Measurements from ENCODE around the gene FLT3LG. TPM values are rescaled to one million over a fixed set of nuclear protein-coding genes. Genes with fewer than 3 reads are reported as not detected.
"Not testable (repeated sequence)": the region's sequence is repeated elsewhere in the genome, so short reads cannot be mapped to it uniquely, and the experiment has no call there.

FLT3LG gene
- polyA plus RNA-seq, 1 experiment = 7.7 TPM

GRCh38 chr19:49459388-49459787, 14.6 kb upstream of the FLT3LG start:
- no peak for DNase-seq (ENCODE audit: low read depth)
- CTCF ChIA-PET = interaction anchor here (1.4 to 3.6 kb wide), 2 partner anchors 11 to 14 kb away, joined by 7 to 20 read pairs; partner anchors contain the start of gene FLT3LG
- POLR2A ChIA-PET = no interaction called here
- Histone ChIP-seq H3K27me3 (ENCODE audit: control insufficient read depth, insufficient read depth, low read length) (no peaks in the 10 kb centered on the region), H3K4me3 (ENCODE audit: low read depth, low read length) (no peak overlapping the region), H3K36me3 (ENCODE audit: control insufficient read depth, insufficient read depth, low read length) (peaks cover 3% of the 10 kb centered on the region; the same call in 1 of the 2 replicates)
- TF ChIP-seq, protein P1, sequence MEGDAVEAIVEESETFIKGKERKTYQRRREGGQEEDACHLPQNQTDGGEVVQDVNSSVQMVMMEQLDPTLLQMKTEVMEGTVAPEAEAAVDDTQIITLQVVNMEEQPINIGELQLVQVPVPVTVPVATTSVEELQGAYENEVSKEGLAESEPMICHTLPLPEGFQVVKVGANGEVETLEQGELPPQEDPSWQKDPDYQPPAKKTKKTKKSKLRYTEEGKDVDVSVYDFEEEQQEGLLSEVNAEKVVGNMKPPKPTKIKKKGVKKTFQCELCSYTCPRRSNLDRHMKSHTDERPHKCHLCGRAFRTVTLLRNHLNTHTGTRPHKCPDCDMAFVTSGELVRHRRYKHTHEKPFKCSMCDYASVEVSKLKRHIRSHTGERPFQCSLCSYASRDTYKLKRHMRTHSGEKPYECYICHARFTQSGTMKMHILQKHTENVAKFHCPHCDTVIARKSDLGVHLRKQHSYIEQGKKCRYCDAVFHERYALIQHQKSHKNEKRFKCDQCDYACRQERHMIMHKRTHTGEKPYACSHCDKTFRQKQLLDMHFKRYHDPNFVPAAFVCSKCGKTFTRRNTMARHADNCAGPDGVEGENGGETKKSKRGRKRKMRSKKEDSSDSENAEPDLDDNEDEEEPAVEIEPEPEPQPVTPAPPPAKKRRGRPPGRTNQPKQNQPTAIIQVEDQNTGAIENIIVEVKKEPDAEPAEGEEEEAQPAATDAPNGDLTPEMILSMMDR (IDR thresholded peaks at IDR 0.05; ENCODE audit: insufficient read depth, low read depth, low read length) = no peak

DNA sequence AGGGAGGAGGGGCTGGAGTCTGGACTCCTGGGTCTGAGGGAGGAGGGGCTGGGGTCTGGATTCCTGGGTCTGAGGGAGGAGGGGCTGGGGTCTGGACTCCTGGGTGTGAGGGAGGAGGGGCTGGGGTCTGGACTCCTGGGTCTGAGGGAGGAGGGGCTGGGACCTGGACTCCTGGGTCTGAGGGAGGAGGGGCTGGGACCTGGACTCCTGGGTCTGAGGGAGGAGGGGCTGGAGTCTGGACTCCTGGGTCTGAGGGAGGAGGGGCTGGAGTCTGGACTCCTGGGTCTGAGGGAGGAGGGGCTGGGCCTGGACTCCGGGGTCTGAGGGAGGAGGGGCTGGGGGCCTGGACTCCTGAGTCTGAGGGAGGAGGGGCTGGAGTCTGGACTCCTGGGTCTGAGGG, 12.9 kb upstream of the FLT3LG start:
- H3K36me3 ChIP-seq (ENCODE audit: control insufficient read depth, insufficient read depth, low read length); H3K4me3 ChIP-seq (ENCODE audit: low read depth, low read length); POLR2A ChIA-PET; H3K27me3 ChIP-seq (ENCODE audit: control insufficient read depth, insufficient read depth, low read length); DNase-seq (ENCODE audit: low read depth): not testable (repeated sequence)
- CTCF ChIA-PET = interaction anchor here (3.6 kb wide), 1 partner anchor 12 kb away, joined by 20 read pairs; the partner anchor contains the start of gene FLT3LG

DNA sequence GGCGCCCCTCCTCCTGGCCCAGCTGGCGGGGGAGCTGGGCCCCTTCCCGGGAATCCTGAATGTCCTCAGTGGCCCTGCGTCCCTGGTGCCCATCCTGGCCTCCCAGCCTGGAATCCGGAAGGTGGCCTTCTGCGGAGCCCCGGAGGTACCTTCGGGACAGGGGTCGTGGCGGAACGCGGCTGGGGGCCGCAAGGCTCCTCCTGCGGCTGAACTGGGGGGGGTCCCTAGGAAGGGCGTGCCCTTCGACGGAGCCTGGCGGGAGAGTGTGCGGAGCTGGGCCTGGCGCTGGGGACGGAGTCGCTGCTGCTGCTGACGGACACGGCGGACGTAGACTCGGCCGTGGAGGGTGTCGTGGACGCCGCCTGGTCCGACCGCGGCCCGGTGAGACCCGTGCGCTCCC, 12.4 kb upstream of the FLT3LG start:
- H3K27me3 ChIP-seq (ENCODE audit: control insufficient read depth, insufficient read depth, low read length) = no peaks in the 10 kb centered on the region
- DNase-seq (ENCODE audit: low read depth) = no peak
- H3K36me3 ChIP-seq (ENCODE audit: control insufficient read depth, insufficient read depth, low read length) = peaks cover 8% of the 10 kb centered on the region
- ChIA-PET POLR2A (no interaction called here), CTCF (no interaction called here)
- H3K4me3 ChIP-seq (ENCODE audit: low read depth, low read length) = no peak overlapping the region
- TF ChIP-seq, protein P1 (IDR thresholded peaks at IDR 0.05; ENCODE audit: insufficient read depth, low read depth, low read length) = no peak

GRCh38 chr19:49462492-49462891, 11.5 kb upstream of the FLT3LG start:
- H3K36me3 ChIP-seq (ENCODE audit: control insufficient read depth, insufficient read depth, low read length) = peaks cover 8% of the 10 kb centered on the region

DNA sequence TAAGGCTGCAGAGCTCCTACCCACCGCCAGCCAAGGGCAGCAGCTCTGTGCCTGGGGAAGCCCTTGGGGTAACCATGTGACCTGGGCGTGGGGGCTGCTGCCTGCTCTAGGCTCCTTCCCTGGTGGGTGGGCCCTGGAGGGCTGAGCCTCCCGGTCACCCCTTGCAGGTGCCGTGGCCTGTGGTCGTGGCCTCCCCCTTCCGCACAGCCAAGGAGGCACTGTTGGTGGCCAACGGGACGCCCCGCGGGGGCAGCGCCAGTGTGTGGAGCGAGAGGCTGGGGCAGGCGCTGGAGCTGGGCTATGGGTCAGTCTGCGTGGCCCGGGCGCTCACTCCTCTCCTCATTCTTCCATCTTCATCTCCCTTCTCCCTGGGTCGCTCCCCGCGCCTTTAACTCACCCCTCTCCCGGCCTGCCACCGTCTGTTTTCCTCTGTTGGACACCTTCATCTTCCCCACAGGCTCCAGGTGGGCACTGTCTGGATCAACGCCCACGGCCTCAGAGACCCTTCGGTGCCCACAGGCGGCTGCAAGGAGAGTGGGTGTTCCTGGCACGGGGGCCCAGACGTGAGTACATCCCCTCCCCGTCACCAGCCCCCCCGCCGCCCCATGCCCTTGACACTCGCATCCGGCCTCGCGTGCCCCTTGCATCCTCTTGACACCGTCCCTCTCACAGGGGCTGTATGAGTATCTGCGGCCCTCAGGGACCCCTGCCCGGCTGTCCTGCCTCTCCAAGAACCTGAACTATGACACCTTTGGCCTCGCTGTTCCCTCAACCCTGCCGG, 9.9 kb upstream of the FLT3LG start:
- H3K27me3 ChIP-seq (ENCODE audit: control insufficient read depth, insufficient read depth, low read length) = no peaks in the 10 kb centered on the region
- peaks cover 7% of the 10 kb centered on the region for H3K36me3 ChIP-seq (ENCODE audit: control insufficient read depth, insufficient read depth, low read length)
- ChIA-PET CTCF (interaction anchor here (0.6 to 1.6 kb wide), 3 partner anchors 7 to 12 kb away, joined by 3 to 6 read pairs (median 4); partner anchors contain the start of gene FLT3LG), POLR2A (no interaction called here)
- DNase-seq (ENCODE audit: low read depth) = no peak
- no peak overlapping the region for H3K4me3 ChIP-seq (ENCODE audit: low read depth, low read length)
- TF ChIP-seq, protein P1 (IDR thresholded peaks at IDR 0.05; ENCODE audit: insufficient read depth, low read depth, low read length) = no peak

More at GRCh38 chr19:49462492-49462891, 11.5 kb upstream of the FLT3LG start:
- DNase-seq (ENCODE audit: low read depth) = no peak
- Histone ChIP-seq H3K27me3 (ENCODE audit: control insufficient read depth, insufficient read depth, low read length) (no peaks in the 10 kb centered on the region), H3K4me3 (ENCODE audit: low read depth, low read length) (no peak overlapping the region)
- TF ChIP-seq, protein P1 (IDR thresholded peaks at IDR 0.05; ENCODE audit: insufficient read depth, low read depth, low read length) = no peak
- POLR2A ChIA-PET = no interaction called here
- CTCF ChIA-PET = no interaction called here
